Activated CD4-positive, alpha-beta T cell treated with anti-CD3 and anti-CD28 coated beads, Interleukin-2, Interleukin-6, amounts not matched to agents 100 ng/mL and 50 ng/mL, durations not matched to agents 16 hours and 8 hours (primary cell): ENCODE measurements around the gene SPOCK1.

ENCODE experiments used
- DNase-seq: peaks from one replicate; pipeline ENCODE4 v3.0.0-alpha.2; 2020

Gene SPOCK1

DNA sequence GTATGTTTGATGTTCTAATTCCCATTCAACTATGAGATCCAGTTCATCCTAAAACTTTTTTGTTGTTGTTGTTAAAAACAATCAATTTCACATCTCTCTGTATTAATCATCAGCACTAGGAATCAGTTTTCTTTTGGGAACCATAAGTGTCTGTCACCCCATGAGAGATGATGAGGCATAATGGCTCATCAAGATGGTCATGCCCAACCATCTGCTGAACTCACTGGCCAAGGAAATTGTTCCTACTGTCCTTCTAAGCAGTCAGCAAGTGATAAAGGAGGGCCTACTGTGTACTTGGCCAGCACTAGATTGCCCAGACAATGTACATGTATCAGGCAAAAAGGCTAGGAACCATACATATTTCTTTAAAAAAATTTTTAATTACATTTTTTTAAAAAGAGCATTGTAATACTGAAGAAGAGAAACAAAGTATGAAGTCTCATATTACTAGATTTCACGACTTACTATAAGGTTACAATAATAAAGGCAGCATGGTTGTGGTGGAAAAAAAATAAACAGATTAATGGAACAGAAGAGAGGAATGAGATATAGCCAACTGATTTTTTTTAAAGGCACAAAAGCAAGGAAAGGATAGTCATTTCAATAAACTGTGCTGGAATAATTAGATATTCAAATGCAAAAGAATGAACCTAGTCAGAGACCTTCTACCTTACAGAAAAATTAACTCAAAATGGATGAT, 458.3 kb downstream of the SPOCK1 start:
- DNase-seq, result no peak

DNA sequence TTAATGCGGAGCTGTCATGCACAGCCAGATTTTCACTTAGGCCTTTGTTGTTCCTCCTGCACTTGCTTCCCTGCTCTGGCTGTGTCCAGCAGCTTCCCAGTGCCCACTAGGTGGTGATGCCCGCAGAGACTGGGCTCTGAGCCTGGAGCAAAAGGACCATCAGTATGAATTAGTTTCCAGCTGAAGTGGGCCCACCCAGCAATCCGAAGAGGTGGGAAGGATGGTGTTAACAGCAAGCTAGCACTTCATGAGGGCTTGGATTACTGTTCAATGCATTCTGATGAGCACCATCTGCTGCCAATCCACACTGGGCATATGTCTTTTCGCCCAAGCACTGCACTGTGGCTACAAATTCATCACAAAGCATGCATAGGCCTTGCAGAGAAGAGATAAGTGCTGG, 459.1 kb downstream of the SPOCK1 start:
- no peak for DNase-seq

DNA sequence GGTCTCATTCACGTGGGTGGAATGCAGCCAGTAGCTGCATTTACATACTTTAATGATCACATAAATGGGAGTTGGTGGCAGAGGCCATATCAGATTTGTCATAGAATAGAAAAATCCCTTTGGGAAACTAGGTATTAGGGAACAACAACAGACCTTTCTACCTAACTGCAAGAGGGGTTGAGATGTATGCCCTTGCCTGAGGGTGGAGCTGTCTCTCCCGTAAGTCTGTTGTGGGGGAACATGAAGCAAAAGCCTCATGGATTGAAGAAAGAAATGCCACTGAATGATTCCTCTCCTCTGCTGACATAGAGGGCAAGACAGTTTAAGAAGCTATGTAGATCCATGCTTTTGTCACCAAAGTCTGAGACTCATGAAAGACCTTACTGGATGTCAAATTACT, 461.3 kb downstream of the SPOCK1 start:
- no peak for DNase-seq

DNA sequence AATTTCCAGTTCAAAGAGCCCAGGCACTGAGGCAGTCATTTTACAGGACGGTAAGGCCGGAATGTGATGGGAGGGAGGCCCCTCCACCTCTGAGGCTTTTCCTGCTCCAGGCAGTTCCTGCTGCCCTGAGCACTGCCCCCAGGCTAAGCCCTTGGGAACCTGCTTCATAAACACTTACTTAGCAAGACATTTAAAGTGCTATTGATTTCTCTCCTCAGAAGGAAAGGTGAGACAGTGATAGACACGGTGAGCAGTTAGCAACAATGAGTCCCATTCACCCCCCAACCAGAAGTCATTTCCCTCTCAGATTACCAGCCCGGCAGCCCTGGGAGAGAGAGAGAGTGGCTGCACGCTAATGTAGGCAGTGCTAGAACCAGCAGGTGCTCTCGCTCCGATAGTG, 462.5 kb downstream of the SPOCK1 start:
- DNase-seq, result no peak

DNA sequence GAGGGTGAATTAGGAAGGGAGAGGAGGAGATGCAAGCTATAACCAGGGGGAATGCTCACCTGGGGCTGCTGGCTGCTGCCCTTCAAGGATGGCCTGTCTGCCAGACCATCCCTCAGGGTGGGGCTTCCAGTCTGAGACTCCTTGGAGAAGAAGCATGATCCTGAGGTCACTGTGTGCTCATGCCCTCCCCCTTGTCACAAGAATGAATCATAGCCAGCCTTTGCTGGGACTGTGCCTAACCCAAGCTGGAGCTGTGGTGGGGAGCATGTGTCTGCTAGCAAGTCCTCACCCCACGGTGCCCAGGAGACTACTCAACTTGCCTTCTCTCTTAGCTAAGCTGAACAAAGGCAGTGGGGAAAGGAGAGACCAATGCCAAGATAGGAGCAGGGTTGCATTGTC, 463.6 kb downstream of the SPOCK1 start:
- DNase-seq, result no peak

DNA sequence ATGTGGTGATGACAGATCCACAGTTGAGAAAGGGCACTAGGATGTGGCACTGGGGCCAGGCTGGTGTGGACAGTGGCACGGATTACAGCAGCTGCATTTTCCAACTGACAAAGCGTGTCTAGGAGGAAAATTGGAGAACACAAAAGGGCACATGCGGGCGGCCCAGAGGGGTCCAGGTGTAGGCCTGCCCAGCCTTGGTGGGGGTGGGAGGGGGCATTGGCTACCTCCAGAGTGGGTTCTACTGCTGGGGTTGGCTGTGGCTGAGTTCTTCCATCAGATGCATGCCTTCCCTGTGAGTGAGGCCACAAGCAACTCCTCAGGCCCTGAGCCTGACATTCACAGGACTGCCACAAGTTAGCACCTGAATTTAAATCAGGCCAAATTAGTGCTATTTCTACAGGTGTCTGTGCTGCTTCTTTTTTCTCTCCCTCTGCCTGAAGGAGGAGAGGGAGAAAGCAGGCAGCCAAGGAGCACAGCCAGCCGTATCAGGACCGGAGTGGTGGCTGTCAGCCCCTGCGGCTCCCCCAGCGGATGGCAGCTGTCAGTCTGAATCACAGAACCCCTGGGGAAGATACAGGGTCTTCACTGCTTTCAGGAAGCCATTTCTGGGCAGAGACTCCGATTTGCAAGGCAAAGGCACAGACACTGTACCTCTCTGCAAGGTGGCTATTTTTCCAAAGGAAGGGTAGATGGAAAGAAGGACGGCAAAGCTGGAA, 464.2 kb downstream of the SPOCK1 start:
- DNase-seq, result no peak

DNA sequence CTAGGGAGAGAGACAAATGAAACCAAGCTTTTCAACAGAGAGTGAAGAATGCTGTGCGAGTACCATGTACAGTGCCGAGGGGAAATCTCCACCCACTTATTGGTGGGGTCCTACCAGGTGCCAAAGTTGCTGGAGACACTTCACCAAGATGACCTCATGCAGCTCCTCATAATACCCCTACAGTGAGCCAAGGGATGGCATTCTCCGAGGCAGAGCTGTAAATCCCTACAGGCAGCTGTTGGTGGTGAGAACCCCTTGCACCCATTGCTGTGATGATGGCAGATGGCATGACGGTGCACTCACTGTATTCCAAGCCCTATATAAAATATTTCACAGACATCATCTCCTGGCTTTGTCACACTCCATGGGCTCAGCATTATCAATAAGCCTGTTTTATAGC, 464.9 kb downstream of the SPOCK1 start:
- no peak for DNase-seq

DNA sequence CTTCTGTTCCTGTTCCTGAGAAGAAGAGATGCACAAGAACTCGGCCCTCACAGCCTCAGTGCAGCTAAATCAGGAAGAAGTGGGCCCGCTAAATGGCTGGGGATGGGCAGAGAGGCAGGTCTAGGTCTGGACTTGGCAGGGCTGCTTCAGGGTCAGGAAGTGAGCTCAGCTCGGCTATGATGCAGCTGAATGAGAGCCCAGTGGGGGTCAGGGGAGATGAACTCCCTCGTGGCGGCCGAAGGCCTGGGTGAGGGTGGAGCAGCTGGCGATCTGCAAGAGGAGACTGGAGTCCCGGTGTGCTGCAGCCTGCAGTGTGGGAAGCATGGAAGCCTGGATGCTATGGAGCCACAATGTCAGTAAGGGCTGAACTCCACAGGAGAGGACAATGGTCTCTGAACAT, 466.2 kb downstream of the SPOCK1 start:
- DNase-seq, result no peak

DNA sequence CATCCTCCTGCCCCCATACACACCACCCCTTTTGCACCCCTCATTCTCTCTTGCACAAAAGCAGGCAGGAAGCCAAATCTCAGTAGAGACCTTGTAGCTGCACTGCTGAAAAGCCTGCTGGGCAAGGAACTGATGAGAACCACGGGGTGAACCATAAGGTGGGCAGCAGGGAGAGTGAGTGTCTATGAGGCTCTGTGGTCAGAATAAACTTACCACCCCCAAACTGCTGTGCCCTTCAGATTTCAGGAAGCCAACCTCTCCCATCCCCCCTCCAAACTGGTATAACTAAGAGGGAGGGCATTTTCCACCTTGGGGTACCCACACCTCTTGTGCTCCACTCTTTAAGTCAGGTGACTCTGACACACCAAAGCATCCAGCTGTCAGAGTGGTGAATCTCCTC, 471.4 kb downstream of the SPOCK1 start:
- DNase-seq, result no peak

DNA sequence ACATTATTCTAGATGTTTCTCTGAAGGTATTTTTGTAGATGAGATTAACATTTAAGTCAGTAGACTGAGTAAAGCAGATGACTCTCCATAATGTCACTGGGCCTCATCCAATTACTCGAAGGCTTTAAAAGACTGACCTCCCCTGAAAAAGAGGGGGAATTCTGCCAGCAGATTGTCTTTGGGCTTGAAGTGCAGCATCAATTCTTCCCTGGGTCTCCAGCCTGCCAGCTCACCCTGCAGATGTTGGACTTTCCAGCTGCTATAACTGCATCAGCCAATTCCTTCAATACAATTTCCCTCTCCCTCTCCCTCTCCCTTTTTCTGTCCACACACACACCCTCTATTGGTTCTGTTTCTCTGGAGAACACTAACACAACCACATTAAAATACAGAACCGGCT, 472.8 kb downstream of the SPOCK1 start:
- no peak for DNase-seq

DNA sequence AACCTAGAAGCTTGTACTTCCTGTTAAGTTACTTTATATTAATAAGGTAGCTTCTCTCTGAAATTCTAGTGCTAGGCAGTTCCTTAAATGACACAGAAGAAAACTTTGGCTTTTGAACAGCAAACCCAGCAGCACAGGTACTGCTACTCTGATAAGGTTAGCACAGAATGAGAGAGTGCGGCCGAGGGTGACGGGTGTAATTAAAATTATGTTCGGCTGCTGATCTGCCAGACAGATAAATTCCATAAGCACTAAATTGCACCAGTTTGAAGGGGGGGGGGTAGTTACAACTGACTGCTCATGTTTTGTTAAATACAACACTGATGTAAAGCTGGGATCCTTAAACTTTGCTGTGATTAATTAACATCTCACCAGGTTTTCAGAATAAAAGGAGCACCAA, 475.1 kb downstream of the SPOCK1 start:
- no peak for DNase-seq

DNA sequence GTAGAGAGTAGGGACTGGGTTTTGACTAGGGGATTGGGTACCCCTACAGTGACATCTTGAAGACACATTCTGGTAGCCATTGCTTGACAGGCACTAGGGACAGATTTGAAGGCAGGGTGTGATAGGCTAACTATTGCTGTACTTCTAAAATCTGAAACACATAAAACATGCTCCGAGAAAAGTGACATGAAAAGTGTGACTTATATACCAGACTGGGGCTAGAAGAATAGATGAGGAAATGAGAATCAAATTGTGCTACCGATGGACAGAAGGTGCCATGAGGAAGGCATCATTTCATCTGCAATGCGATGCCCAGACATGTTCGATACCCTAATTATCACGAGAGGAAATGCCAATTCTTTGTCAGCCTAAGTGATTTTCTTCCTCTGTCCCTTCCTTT, 475.8 kb downstream of the SPOCK1 start:
- DNase-seq, result no peak

DNA sequence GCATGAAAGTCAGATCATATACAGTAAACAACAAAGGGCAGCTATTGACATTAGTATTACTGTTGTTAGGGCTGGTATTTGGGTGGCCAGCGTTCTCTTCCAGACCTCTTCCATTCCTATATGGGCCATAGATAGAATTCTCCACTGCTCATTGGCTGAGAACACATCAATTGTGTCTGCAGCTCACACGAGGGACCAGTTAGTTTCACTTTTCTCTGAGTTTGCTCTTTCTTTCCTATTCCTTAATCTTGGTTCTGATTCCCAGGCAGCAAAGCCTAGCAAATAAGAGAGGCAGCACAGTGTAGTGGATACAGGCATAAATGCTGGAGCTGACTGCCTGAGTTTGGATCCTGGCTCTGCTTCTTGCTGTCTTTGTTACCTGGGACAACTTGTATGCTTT, 476.4 kb downstream of the SPOCK1 start:
- DNase-seq, result no peak

DNA sequence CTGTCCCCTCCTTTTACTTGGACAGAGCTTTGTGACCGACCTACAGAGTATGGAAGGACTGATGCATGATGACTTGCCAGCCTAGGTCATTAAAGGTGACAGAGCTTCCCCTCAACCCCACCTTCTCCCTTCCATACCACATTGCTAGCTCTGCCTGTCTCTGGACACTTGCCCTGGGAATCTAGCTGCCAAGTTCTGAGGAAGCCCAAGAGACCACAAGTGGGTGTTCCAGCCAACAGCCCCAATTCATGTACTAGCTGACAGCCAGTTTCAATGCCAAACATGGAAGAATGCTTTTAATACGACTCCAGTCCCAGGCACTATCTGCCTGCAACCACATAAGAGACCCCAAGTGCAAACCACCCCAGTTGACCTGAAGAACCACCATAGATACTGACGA, 477.1 kb downstream of the SPOCK1 start:
- no peak for DNase-seq

DNA sequence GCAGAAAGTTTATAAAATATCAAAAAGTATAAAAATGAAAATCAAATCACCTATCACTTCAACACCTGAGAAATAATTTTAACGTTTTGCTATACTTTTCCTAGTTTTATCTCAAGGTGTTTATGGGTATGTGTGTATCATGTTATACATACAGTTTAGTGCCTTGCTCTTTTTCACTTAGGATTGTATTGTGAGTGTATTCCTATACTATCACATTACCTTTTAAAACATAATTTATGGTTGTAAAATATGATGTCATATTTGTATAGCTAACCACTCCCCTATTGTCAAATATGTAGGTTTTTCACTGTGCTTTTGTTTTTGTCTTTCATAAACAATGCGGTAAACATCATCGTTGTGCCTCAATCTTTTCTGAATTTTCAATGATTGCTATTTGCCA, 479.9 kb downstream of the SPOCK1 start:
- no peak for DNase-seq

DNA sequence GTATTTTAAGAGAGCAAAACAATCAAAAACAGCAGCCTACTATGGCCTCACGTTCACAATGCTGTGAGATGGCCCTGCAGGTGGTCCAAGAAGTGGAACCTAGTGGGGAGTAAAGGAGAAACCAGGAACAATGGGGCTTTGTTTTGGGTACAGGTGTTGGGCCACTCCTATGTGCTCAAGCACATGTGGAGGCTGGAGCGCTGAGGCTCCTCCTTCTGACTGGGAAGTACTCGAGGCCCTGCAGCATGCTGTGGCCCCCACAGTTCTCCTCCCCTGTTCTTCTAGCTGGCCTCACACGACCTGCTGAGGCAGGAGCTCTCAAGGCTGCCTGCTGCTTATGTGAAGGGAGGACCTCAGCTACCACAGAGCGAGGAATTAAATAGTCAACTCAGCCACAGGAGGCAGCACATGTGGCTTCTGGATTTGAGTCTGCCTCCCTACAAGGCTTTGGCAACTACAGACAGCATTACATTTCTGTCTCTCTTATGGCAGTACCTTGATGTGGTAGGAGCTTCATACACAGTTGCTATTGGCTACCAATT, 482.3 kb downstream of the SPOCK1 start:
- no peak for DNase-seq

DNA sequence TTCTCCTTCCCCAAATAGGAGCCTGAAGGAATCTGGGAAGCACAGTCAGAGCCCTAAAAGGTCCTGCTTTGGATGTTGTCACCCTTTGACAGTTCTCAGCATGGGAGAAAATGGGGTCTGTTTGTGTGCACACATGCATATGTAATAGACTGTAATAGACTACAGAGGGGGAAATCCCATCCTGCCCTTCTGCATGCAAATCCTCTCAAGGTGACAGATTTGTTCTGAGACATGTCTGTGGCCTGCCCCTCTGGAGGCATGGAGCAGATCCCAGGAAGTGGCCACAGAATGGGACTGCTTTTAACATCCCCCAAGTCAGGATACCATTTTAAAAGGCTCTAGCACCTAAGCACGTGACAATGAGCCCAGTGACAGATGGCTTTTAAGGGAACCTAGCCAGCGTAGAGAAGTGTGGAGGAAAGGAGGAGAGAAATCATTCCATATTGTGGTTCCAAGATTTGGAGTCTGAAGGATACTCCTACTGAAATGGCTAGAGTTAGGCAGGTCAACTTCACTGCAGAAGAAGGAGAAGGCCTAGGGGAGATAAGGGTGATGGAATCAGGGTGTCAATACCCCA, 483.5 kb downstream of the SPOCK1 start:
- no peak for DNase-seq

DNA sequence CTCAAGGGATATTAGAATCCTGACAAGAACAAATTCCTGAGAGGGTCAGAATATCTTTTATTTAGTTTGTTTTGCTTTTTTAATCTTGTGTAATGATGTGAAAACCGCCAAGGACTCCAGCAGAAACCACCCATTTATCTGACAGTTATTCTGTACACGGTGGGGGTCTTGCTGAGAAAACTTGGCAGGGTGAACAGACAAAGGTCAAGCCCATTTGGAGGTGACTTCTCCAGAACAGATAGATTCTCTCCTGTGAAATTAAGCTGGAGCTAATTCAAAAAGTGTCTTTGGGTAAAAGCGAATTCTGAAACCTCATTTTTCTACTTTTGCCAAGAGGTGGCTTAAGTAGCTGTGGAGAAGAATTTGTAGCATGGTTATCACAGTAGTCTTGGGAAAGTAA, 484.4 kb downstream of the SPOCK1 start:
- DNase-seq, result no peak

DNA sequence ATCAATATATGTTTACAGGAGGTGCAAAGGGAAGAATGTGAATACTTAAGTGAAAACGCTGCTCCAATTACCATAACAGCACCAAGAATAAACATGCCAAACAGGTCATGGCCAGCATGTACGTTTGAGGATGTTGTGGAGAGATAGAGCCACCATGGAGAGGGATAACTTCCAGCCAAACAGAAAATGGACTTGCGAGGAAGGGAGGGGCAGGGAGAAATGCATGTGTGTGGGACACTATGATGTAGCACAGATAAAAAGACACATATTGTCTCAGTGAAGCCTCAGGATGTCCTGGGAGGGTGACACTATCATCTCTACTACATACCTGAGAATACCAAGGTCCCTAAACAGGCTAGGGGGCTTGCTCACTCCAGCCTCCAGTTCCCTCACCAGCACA, 488.9 kb downstream of the SPOCK1 start:
- no peak for DNase-seq

DNA sequence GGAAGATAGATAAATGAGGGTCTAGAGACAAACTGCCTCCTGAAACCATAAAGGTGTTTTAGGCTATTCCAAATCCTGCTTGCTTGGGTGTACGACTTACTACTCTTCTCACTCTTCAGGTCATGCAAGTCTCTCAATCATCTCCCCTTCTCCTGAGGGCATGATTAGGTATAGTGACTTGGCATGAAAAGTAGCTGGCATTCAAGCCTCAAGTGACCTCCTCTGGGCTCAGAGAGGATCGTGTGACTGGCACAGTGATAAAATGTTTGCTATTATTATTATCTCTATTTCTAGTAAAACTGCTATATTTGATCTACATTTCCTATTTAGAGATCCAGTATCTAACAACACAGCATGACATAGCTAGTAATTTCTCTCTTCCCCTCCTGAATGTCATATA, 494.8 kb downstream of the SPOCK1 start:
- DNase-seq, result no peak

DNA sequence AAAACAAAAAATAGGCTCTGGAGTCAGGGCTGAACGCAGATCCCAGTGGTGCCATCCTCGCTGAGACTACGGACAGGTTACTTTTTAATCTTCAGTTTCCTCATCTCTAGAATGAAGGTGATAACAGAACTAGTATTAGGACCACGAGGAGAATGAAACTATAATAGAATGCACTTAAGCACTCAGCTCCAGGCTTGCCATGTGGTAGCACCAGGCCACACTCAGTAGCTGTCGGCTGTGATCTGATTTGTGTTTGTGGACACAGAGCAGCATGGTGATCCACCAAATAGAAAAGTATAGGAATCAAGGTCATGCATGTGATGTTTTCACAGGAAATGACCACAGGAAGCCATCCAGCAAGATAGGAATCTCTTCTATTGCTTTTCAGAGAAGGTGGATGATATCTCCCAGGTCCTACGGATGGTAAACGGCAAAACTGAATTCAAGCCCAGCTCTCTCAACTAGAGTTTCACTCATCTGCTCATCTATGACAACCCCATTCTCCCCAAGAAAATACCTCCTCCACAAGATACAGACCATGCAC, 498.0 kb downstream of the SPOCK1 start:
- DNase-seq, result no peak

DNA sequence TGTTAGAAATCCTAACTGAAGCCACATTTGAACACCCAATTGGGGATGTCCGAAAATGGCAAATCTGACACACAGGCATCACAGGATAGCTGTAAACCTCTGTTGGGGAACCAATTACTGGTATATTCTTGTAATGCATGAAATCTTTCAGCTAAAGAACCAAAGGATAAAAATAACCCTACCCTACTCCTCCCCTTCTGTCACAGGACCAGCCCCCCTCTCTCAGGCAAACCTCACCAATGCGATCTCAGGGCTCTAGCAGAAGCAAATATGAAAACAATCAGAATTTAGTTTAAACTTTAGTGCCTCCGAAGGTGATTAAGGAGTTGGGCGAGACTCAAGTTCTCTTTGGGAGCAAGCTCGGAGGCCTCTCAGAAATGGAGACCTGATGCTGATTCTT, 499.3 kb downstream of the SPOCK1 start:
- DNase-seq, result no peak

DNA sequence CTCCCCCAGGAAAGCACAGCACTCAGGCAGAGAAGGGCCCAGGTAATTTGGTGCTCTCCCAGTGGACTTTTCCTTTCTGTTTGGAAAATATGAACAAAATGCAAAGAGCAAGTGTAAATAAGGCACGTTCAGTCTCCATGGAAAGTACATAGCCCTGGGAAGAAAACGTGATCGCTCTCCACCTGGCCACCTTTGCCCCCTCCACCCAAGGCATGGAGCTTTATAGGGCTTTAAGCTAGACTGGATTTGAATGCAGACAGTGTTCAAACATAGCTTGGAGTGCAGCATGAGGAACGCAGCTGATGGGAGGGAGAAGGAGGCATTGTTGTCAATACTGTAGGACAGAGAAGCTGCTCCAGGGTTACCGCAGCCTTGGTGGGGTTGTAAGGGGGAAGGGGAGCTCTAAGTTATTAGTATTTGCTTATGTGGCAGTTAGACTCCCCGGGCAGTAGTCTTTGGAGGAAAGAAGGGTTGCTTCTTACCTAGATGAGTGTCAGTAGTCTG, 500.2 kb downstream of the SPOCK1 start:
- no peak for DNase-seq

DNA sequence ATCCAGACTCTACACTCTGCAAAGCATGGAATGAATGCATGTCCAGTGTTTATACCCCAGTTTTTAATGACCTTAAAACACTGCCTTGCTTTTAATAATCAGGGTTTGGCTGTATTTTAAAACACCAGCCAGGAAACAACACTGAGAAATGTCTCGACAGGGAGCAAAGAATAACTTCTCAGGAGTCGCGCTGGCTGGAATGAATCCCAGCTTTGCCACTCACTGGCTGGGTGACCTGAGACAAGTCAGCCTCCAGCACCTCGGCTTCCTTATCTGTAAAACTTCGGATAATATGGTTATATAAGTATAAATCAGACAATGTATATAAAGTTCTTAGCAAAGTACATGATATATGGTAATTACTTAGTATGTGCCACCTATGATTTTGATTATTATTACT, 505.0 kb downstream of the SPOCK1 start:
- no peak for DNase-seq
